ENCODE measurements around the gene ISLR. TPM values are rescaled to one million over a fixed set of nuclear protein-coding genes. Genes with fewer than 3 reads are reported as not detected.

Gene ISLR
- total and polyA plus RNA-seq, 2 experiments from 2014 or later = 0.55 TPM; not detected in 1

- Mint-ChIP-seq H3K4me3 (no peak overlapping the region), H3K27me3 (ENCODE audit: insufficient read depth, low read depth, poor library complexity) (peaks cover 16% of the 10 kb centered on the region), H3K9me3 (no peaks in the 10 kb centered on the region), H3K27ac (no peak overlapping the region), H3K36me3 (ENCODE audit: low read depth) (no peaks in the 10 kb centered on the region; the same call in 2 of the 3 replicates), H3K4me1 (peaks cover 18% of the 10 kb centered on the region)
- Histone ChIP-seq H3K9me2 (ENCODE audit: insufficient read depth) (no peaks in the 10 kb centered on the region), H2AFZ (no peak overlapping the region), H3K27ac (ENCODE audit: low read depth) (no peak overlapping the region), H3K4me1 (ENCODE audit: insufficient read depth) (no peaks in the 10 kb centered on the region), H3F3A (replicated peaks; ENCODE audit: low read depth) (no peaks in the 10 kb centered on the region), H3K36me3 (ENCODE audit: insufficient read depth) (no peaks in the 10 kb centered on the region), H3K79me2 (replicated peaks; ENCODE audit: insufficient read depth) (no peaks in the 10 kb centered on the region), H3K4me2 (no peak overlapping the region), H4K20me1 (replicated peaks; ENCODE audit: insufficient read depth) (no peaks in the 10 kb centered on the region), H3K4me3 (no peak overlapping the region), H3K27me3 (ENCODE audit: insufficient read depth) (no peaks in the 10 kb centered on the region)
- ATAC-seq (no peak), DNase-seq (ENCODE audit: low spot score) (no peak)
- no peak for TF ChIP-seq EZH2phosphoT487 (IDR thresholded peaks at IDR 0.05; ENCODE audit: unreplicated experiment)
- TF ChIP-seq EZH2 (IDR thresholded peaks at IDR 0.05; ENCODE audit: low read depth, unreplicated experiment) = no peak
These were observed 7.5 kb downstream of the ISLR start for GRCh38 chr15:74180881-74181602.

- no peaks in the 10 kb centered on the region for H3K4me1 ChIP-seq (ENCODE audit: insufficient read depth)
- TF ChIP-seq ZNF462 (CRISPR knock-in tag; IDR thresholded peaks at IDR 0.05) (no peak), NANOG (IDR thresholded peaks at IDR 0.05; ENCODE audit: borderline replicate concordance) (no peak), EZH2phosphoT487 (IDR thresholded peaks at IDR 0.05; ENCODE audit: unreplicated experiment) (no peak), REST (IDR thresholded peaks at IDR 0.05; ENCODE audit: unreplicated experiment) (no peak), ZNF331 (CRISPR knock-in tag; IDR thresholded peaks at IDR 0.05; ENCODE audit: low read depth) (no peak), STAT1 (IDR thresholded peaks at IDR 0.05; ENCODE audit: unreplicated experiment) (no peak), CTCF (conservative IDR thresholded peaks at IDR 0.05; ENCODE audit: low read depth in 2 of 2) (no peak), CREB1 (CRISPR knock-in tag; IDR thresholded peaks at IDR 0.05; ENCODE audit: low read depth) (no peak), EZH2 (IDR thresholded peaks at IDR 0.05; ENCODE audit: low read depth, unreplicated experiment) (no peak)
These were observed 8.6 kb downstream of the ISLR start for GRCh38 chr15:74182131-74182530.

More at GRCh38 chr15:74182131-74182530, 8.6 kb downstream of the ISLR start:
- Mint-ChIP-seq H3K4me3 (no peak overlapping the region), H3K36me3 (ENCODE audit: low read depth) (no peaks in the 10 kb centered on the region; the same call in 2 of the 3 replicates), H3K27ac (no peak overlapping the region), H3K27me3 (ENCODE audit: insufficient read depth, low read depth, poor library complexity) (peaks cover 12% of the 10 kb centered on the region), H3K9me3 (no peaks in the 10 kb centered on the region), H3K4me1 (peaks cover 8% of the 10 kb centered on the region)
- Histone ChIP-seq H3K36me3 (ENCODE audit: insufficient read depth) (no peaks in the 10 kb centered on the region), H3K4me2 (no peak overlapping the region), H3K79me2 (replicated peaks; ENCODE audit: insufficient read depth) (no peaks in the 10 kb centered on the region), H3K27ac (ENCODE audit: low read depth) (no peak overlapping the region), H2AFZ (no peak overlapping the region), H3F3A (replicated peaks; ENCODE audit: low read depth) (no peaks in the 10 kb centered on the region), H3K4me3 (no peak overlapping the region), H4K20me1 (replicated peaks; ENCODE audit: insufficient read depth) (no peaks in the 10 kb centered on the region), H3K27me3 (ENCODE audit: insufficient read depth) (no peaks in the 10 kb centered on the region), H3K9me2 (ENCODE audit: insufficient read depth) (no peaks in the 10 kb centered on the region)
- DNase-seq (ENCODE audit: low spot score) = no peak
- no peak for ATAC-seq

Measured in GM23338 (cell line).